Neutrophil (primary cell): ENCODE measurements around the gene C1QB.

ENCODE experiments used
- H3K27ac ChIP-seq: fragments of 200-600 bp; sonication (generic); 2 replicates; pipeline ENCODE4 v1.5.1; 2016; ENCODE audit warnings: mild to moderate bottlenecking, moderate library complexity
- H3K27me3 ChIP-seq: fragments of 200-600 bp; sonication (generic); 2 replicates; pipeline ENCODE4 v1.6.0; 2016; ENCODE audit warnings: mild to moderate bottlenecking
- H3K36me3 ChIP-seq: fragments of 200-600 bp; sonication (generic); 2 replicates; pipeline ENCODE4 v1.5.1; 2017
- H3K4me1 ChIP-seq, 2 experiments: fragments of 200-600 bp in 1 of 2; sonication (generic) in 1 of 2; 1 replicate in 1 of 2; 2 replicates in 1 of 2; pipeline versions ENCODE4 v1.5.1 to v1.6.1; 2013 to 2016; ENCODE audit warnings: low read depth in 1 of 2, low read length in 1 of 2, mild to moderate bottlenecking in 1 of 2, moderate library complexity in 1 of 2; ENCODE audit not compliant: control insufficient read depth in 1 of 2, insufficient read depth in 1 of 2
- H3K4me3 ChIP-seq, 2 experiments: fragments of 200-600 bp in 1 of 2; sonication (generic) in 1 of 2; 1 replicate in 1 of 2; 2 replicates in 1 of 2; pipeline ENCODE4 v1.5.1; 2013 to 2016; ENCODE audit warnings: low read depth in 1 of 2, low read length in 1 of 2, mild to moderate bottlenecking in 1 of 2, moderate library complexity in 1 of 2
- H3K9me3 ChIP-seq: fragments of 200-600 bp; sonication (generic); 2 replicates; pipeline ENCODE4 v1.5.1; 2016
- TF ChIP-seq, protein P1 (sequence below): fragments of 200-600 bp; sonication (generic); IDR thresholded peaks from 2 replicates; pipeline ENCODE4 v1.5.1; 2016; ENCODE audit warnings: antibody characterized with exemption

Gene C1QB

DNA sequence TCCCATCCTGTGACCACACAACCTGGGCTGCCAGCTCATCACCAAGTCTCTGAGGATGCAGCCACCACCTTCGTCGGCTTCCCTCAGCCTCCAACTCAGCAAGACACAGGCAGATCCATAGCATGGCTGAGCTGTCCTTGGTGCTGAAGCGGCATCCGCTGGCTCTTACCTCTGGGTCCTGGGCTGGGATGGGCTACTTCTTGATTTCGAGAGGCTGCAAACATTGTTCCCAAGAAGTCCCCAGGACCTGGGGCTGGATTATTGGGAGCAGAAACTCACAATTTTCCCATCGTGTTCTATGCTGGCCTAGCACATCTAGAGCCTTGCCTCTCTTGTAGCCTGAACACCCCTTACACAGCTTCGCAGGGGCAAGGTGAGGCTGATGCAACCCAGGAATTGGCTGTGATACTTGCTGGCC is 41.5 kb upstream of the C1QB start:
- Histone ChIP-seq H3K36me3 (no peaks in the 10 kb centered on the region), H3K27me3 (peaks cover 47% of the 10 kb centered on the region), H3K4me3 (no peak overlapping the region), H3K27ac (no peak overlapping the region), H3K9me3 (no peaks in the 10 kb centered on the region), H3K4me1 (no peaks in the 10 kb centered on the region)
- TF ChIP-seq, protein P1, sequence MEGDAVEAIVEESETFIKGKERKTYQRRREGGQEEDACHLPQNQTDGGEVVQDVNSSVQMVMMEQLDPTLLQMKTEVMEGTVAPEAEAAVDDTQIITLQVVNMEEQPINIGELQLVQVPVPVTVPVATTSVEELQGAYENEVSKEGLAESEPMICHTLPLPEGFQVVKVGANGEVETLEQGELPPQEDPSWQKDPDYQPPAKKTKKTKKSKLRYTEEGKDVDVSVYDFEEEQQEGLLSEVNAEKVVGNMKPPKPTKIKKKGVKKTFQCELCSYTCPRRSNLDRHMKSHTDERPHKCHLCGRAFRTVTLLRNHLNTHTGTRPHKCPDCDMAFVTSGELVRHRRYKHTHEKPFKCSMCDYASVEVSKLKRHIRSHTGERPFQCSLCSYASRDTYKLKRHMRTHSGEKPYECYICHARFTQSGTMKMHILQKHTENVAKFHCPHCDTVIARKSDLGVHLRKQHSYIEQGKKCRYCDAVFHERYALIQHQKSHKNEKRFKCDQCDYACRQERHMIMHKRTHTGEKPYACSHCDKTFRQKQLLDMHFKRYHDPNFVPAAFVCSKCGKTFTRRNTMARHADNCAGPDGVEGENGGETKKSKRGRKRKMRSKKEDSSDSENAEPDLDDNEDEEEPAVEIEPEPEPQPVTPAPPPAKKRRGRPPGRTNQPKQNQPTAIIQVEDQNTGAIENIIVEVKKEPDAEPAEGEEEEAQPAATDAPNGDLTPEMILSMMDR, result no peak

DNA sequence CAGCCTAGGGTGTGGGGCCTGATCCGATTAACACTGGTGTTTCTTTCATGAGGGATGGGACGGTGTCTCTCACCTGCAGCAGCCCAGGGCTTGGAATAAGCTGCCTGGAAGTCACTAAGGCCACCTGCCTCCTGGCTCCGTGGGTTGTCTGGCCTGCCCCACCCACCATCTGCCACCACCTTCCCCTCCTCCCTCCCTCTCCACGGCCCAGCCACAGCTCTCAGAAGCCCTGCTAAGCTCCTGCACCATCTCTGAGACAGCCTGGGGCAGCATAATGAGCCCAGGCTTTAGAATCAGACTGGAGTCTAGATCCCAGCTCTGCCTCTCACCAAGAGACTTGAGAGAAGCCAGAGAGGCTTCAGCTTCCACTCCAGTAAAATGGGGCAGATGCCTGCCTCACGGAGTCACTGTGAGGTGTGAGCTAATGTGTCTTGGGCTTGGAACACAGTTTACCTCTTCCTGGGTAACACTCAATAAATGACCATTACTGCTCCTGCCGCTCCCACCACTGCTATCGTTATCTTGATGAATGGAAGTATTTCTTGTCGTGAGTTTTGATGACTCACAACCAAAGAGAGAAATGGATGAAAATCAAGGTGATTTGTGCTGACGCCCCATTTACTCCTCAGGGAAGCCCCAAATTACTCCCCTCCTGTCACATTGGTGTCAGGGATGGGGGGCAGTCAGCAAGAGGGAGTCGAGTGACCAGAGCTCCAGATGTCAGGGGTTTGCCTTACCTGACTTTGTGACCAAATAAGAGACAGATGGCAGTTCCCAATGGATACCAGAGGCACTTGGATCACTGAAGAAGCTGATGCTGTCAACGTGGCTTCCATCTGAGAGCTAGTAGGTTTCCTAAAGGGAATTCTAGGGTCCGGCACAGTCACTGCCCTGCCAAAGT is 40.1 kb upstream of the C1QB start:
- Histone ChIP-seq H3K4me3 (no peak overlapping the region), H3K9me3 (no peaks in the 10 kb centered on the region), H3K4me1 (no peaks in the 10 kb centered on the region), H3K27ac (no peak overlapping the region), H3K27me3 (peaks cover 47% of the 10 kb centered on the region), H3K36me3 (no peaks in the 10 kb centered on the region)
- TF ChIP-seq, protein P1, result no peak

DNA sequence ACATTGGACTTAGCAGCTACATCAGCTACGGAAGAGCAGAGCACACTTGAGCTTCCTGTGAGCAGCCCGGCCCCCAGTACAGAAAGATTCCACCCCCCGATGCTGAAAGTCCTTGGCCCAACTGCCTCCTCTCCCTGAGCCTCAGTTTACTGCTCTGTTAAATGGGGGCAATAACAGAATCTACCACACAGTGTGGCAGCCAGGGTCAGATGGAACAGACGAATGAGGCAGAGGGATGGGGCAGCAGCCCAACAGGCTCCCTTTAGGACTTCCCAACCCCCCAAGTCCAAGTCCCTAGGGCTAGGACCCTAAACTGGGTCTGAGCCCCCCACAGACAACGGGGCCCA is 39.5 kb upstream of the C1QB start:
- H3K27me3 ChIP-seq, result peaks cover 46% of the 10 kb centered on the region
- H3K36me3 ChIP-seq, result no peaks in the 10 kb centered on the region
- no peaks in the 10 kb centered on the region for H3K4me1 ChIP-seq
- no peaks in the 10 kb centered on the region for H3K9me3 ChIP-seq
- no peak overlapping the region for H3K4me3 ChIP-seq
- TF ChIP-seq, protein P1, result no peak
- no peak overlapping the region for H3K27ac ChIP-seq

DNA sequence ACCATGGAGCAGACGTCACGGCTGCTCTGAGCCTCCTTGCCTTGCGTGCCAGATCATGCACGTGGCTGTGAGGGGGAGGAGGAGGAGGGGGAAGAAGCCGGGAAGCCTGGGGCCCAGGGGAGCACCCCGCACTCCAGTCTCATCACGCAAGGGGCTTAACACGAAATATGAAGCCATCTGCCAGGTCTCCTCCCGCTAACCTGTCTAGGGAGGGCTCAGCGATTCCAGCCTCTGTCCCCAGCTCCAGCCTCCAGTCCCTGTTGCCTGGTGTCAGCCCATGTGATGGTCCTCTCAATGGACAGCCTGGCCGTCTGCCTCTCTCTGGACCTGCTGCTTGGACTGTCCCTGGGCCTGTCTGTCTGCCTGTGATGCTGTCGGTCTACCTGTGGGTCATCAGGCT is 39.1 kb upstream of the C1QB start:
- Histone ChIP-seq H3K27me3 (peaks cover 46% of the 10 kb centered on the region), H3K36me3 (no peaks in the 10 kb centered on the region), H3K4me1 (no peaks in the 10 kb centered on the region), H3K27ac (no peak overlapping the region), H3K9me3 (no peaks in the 10 kb centered on the region), H3K4me3 (no peak overlapping the region)
- TF ChIP-seq, protein P1, result no peak

DNA sequence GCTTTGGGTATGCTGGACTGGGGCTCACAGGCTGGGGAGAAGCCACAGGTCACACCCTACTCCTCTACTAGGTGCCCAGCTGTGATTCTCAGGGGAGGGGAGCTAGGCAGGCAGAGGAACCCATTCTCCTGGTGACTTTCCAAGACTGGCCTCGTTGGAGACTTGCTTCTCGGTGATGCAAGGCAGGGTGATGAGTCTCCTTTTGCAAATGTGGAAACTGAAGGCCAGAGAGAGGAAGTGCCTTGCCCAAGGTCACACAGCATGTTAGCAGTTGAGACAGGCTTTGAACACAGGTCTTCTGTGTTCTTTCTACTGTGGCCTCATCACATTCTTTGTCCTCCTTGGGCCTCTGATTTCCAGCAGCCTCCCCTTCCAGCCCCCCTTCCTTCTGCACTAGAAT is 37.1 kb upstream of the C1QB start:
- TF ChIP-seq, protein P1, result no peak
- Histone ChIP-seq H3K36me3 (no peaks in the 10 kb centered on the region), H3K27me3 (peaks cover 51% of the 10 kb centered on the region), H3K9me3 (no peaks in the 10 kb centered on the region), H3K27ac (no peak overlapping the region), H3K4me1 (peaks cover 0 to 3% of the 10 kb centered on the region in 2 experiments), H3K4me3 (no peak overlapping the region)
